ENCODE measurements around the gene PJA2. TPM values are rescaled to one million over a fixed set of nuclear protein-coding genes. Genes with fewer than 3 reads are reported as not detected.

Gene PJA2
- total and polyA plus RNA-seq, 2 of the 8 experiments (the other 6 are each of a cell fraction or from before 2014, with no cell fraction given) = 15.3 to 47.7 TPM

DNA sequence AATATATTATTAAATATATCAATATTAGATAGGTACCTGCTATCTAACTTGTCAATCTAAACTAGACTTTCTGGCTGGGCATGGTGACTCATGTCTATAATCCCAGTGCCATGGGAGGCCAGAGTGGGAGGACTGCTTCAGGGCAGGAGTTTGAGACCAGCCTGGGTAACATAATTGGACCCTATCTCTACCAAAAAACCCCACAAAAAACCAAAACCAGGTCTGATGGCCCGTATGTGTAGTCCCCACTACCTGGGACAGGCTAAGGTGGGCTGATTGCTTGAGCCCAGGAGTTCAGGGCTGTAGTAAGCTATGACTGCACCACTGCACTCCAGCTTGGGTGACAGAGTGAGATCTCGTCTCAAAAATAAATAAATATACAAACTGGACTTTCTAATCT is 55.0 kb downstream of the PJA2 start:
- no peak overlapping the region for H2BK15ac ChIP-seq (ENCODE audit: low read length)
- H3K4ac ChIP-seq (replicated peaks; ENCODE audit: insufficient read length, low read depth, low read length) = no peak overlapping the region
- no peaks in the 10 kb centered on the region for H3K27me3 ChIP-seq (replicated peaks in 1 of 4; ENCODE audit: control insufficient read depth in 3 of 4, extremely low read depth in 1 of 4, insufficient read depth in 3 of 4, low read length in 3 of 4)
- H4K20me1 ChIP-seq (replicated peaks in 1 of 2; ENCODE audit: control insufficient read depth in 1 of 2, insufficient read depth in 2 of 2, low read length in 2 of 2) = no peaks in the 10 kb centered on the region
- no peak overlapping the region for H3K56ac ChIP-seq (replicated peaks; ENCODE audit: insufficient read length, low read depth, low read length)
- no peaks in the 10 kb centered on the region for H3K79me2 ChIP-seq (ENCODE audit: control insufficient read depth in 1 of 2, insufficient read depth in 2 of 2, low read length in 2 of 2)
- no peaks in the 10 kb centered on the region for H3K79me1 ChIP-seq (ENCODE audit: low read depth, low read length)
- H3K4me1 ChIP-seq (replicated peaks in 1 of 4; ENCODE audit: control insufficient read depth in 3 of 4, insufficient read depth in 4 of 4, low read length in 3 of 4) = no peaks in the 10 kb centered on the region
- no peak overlapping the region for H2BK5ac ChIP-seq (ENCODE audit: low read depth, low read length)
- no peaks in the 10 kb centered on the region for H3K9me3 ChIP-seq (ENCODE audit: insufficient read depth in 2 of 2, low read depth in 1 of 2, low read length in 1 of 2)
- no peak overlapping the region for H2AFZ ChIP-seq (ENCODE audit: low read length)
- H2AK5ac ChIP-seq (ENCODE audit: low read depth, low read length) = no peak overlapping the region
- H2BK120ac ChIP-seq (replicated peaks; ENCODE audit: low read depth, low read length) = no peak overlapping the region
- no peak overlapping the region for H2BK20ac ChIP-seq (ENCODE audit: low read length)
- H3K23me2 ChIP-seq (ENCODE audit: low read depth, low read length) = no peaks in the 10 kb centered on the region
- DNase-seq (ENCODE audit: low read depth in 1 of 2, low spot score in 2 of 2) (no peak), FAIRE-seq (no peak)
- no peak overlapping the region for H3K14ac ChIP-seq (ENCODE audit: insufficient read length)
- CTCF ChIA-PET (ENCODE audit: partially characterized antibody) = no interaction called here
- no peak overlapping the region for H2BK12ac ChIP-seq (ENCODE audit: low read depth, low read length)
- no peak overlapping the region for H4K91ac ChIP-seq (replicated peaks; ENCODE audit: insufficient read length, low read length)
- no peak overlapping the region for H3K9ac ChIP-seq (replicated peaks in 1 of 4; ENCODE audit: extremely low read depth in 1 of 4, low read depth in 3 of 4, low read length in 3 of 4)
- H3K4me3 ChIP-seq (ENCODE audit: extremely low read depth in 1 of 4, insufficient read depth in 2 of 4, low read depth in 3 of 4, low read length in 4 of 4) = no peak overlapping the region
- no peak overlapping the region for H4K5ac ChIP-seq (ENCODE audit: insufficient read length, low read depth, low read length)
- POLR2A ChIA-PET (ENCODE audit: partially characterized antibody) = no interaction called here
- no peak overlapping the region for H3K27ac ChIP-seq (ENCODE audit: low read depth, low read length)
- H3K36me3 ChIP-seq (ENCODE audit: control insufficient read depth in 2 of 4, insufficient read depth in 4 of 4, low read length in 3 of 4) = peaks cover 0 to 2% (median 0%) of the 10 kb centered on the region in 4 experiments; a peak in 2 of 8 replicates
- TF ChIP-seq BCL11A (IDR thresholded peaks at IDR 0.05; ENCODE audit: low read depth in 2 of 2, low read length in 2 of 2) = no peak
- no peak for TF ChIP-seq JUND (IDR thresholded peaks at IDR 0.05; ENCODE audit: low read length)
- no peak for TF ChIP-seq TCF12 (IDR thresholded peaks at IDR 0.05; ENCODE audit: low read depth, low read length)
- no peak for TF ChIP-seq HDAC6 (IDR thresholded peaks at IDR 0.05; ENCODE audit: low read depth, low read length)
- no peak for TF ChIP-seq KDM1A (IDR thresholded peaks at IDR 0.05; ENCODE audit: borderline replicate concordance, low read length)
- no peak for TF ChIP-seq MAFK (IDR thresholded peaks at IDR 0.05; ENCODE audit: low read depth, low read length)
- TF ChIP-seq GABPA (IDR thresholded peaks at IDR 0.05; ENCODE audit: borderline replicate concordance, insufficient read depth, low read length) = no peak
- no peak overlapping the region for H3K18ac ChIP-seq (ENCODE audit: extremely low read depth, low read length)
- no peak overlapping the region for H3K23ac ChIP-seq (ENCODE audit: insufficient read length)
- no peak overlapping the region for H3K4me2 ChIP-seq (ENCODE audit: insufficient read depth in 1 of 2, low read depth in 2 of 2, low read length in 2 of 2)
- WGBS, 2 experiments (ENCODE audit: extremely low coverage in 1 of 2, insufficient coverage in 1 of 2, insufficient read length in 1 of 2, insufficient replicate concordance in 2 of 2, low coverage in 1 of 2, low lambda C conversion rate in 2 of 2, missing lambda C conversion rate in 1 of 2) = 88% methylated on average over 2 of the region's 2 CpGs; no CpG with 5 or more reads in 1 of the 2 experiments
- no peak overlapping the region for H4K8ac ChIP-seq (ENCODE audit: extremely low read depth, insufficient read depth, low read length)

Data from H1 (cell line).